Measurements from ENCODE around the gene EHD2. TPM values are rescaled to one million over a fixed set of nuclear protein-coding genes. Genes with fewer than 3 reads are reported as not detected.
A peak's percentile ranks its signal among the peaks of the same experiment; 100 is the strongest.

The EHD2 gene
- polyA plus RNA-seq, 3 donors = not detected

GRCh38 chr19:47765523-47766358, 52.5 kb downstream of the EHD2 start:
- Histone ChIP-seq H3K9me3 (replicated peaks in 1 of 2; ENCODE audit: control insufficient read depth in 1 of 2, insufficient read depth in 1 of 2, low read length in 2 of 2) (no peaks in the 10 kb centered on the region), H3K27ac (ENCODE audit: low read depth in 1 of 2, low read length in 2 of 2) (no peak overlapping the region), H3K36me3 (replicated peaks in 1 of 2; ENCODE audit: control insufficient read depth in 1 of 2, insufficient read depth in 2 of 2, low read length in 2 of 2) (no peaks in the 10 kb centered on the region), H2AFZ (ENCODE audit: insufficient read depth, low read depth, low read length, poor library complexity, severe bottlenecking) (no peak overlapping the region), H3K4me2 (replicated peaks; ENCODE audit: extremely low read depth, low read length, poor library complexity, severe bottlenecking) (no peak overlapping the region), H3K27me3 (ENCODE audit: control insufficient read depth in 2 of 2, insufficient read depth in 2 of 2, low read length in 2 of 2) (no peaks in the 10 kb centered on the region), H3K4me3 (replicated peaks in 1 of 3; ENCODE audit: low read depth in 2 of 3, low read length in 3 of 3) (no peak overlapping the region), H3K9ac (ENCODE audit: insufficient read depth, low read length, poor library complexity, severe bottlenecking) (no peak overlapping the region), H3K79me2 (ENCODE audit: insufficient read depth, low read length) (no peaks in the 10 kb centered on the region), H3K4me1 (ENCODE audit: control insufficient read depth in 1 of 2, insufficient read depth in 2 of 2, low read length in 2 of 2) (no peaks in the 10 kb centered on the region), H4K20me1 (ENCODE audit: insufficient read depth, low read length) (no peaks in the 10 kb centered on the region)
- Mint-ChIP-seq H3K4me3 (no peak overlapping the region), H3K36me3 (no peaks in the 10 kb centered on the region), H3K27me3 (ENCODE audit: low read depth in 3 of 3) (peaks cover 0 to 2% (median 0%) of the 10 kb centered on the region in 3 donors), H3K9me3 (no peaks in the 10 kb centered on the region), H3K27ac (peak overlapping the region in 1 of 7 donors; percentile 76), H3K4me1 (no peaks in the 10 kb centered on the region)
- DNase-seq = no peak
- peak; percentile 64 for TF ChIP-seq CTCF (IDR thresholded peaks at IDR 0.05)
- WGBS (ENCODE audit: insufficient coverage) = 57% methylated on average over 15 of the region's 19 CpGs
- intact Hi-C loops (cut with micrococcal nuclease) = no loop called here

- no peak for TF ChIP-seq CTCF (IDR thresholded peaks at IDR 0.05)
- intact Hi-C loops (cut with micrococcal nuclease) = no loop called here
- H3K36me3 ChIP-seq (replicated peaks in 1 of 2; ENCODE audit: control insufficient read depth in 1 of 2, insufficient read depth in 2 of 2, low read length in 2 of 2) = no peaks in the 10 kb centered on the region
- DNase-seq = no peak
- H3K27ac ChIP-seq (ENCODE audit: low read depth in 1 of 2, low read length in 2 of 2) = no peak overlapping the region
- H3K4me3 Mint-ChIP-seq = no peak overlapping the region
- no peaks in the 10 kb centered on the region for H3K4me1 ChIP-seq (ENCODE audit: control insufficient read depth in 1 of 2, insufficient read depth in 2 of 2, low read length in 2 of 2)
- no peak overlapping the region for H3K4me3 ChIP-seq (replicated peaks in 1 of 3; ENCODE audit: low read depth in 2 of 3, low read length in 3 of 3)
- no peak overlapping the region for H2AFZ ChIP-seq (ENCODE audit: insufficient read depth, low read depth, low read length, poor library complexity, severe bottlenecking)
- H3K27me3 Mint-ChIP-seq (ENCODE audit: low read depth in 3 of 3) = peaks cover 0 to 2% (median 0%) of the 10 kb centered on the region in 3 donors
- no peaks in the 10 kb centered on the region for H3K27me3 ChIP-seq (ENCODE audit: control insufficient read depth in 2 of 2, insufficient read depth in 2 of 2, low read length in 2 of 2)
- no peaks in the 10 kb centered on the region for H3K9me3 ChIP-seq (replicated peaks in 1 of 2; ENCODE audit: control insufficient read depth in 1 of 2, insufficient read depth in 1 of 2, low read length in 2 of 2)
- H3K4me1 Mint-ChIP-seq = no peaks in the 10 kb centered on the region
- H4K20me1 ChIP-seq (ENCODE audit: insufficient read depth, low read length) = no peaks in the 10 kb centered on the region
- WGBS (ENCODE audit: insufficient coverage) = 90% methylated on average over 5 of the region's 7 CpGs
- H3K27ac Mint-ChIP-seq = peak overlapping the region in 1 of 7 donors; percentile 76
- no peaks in the 10 kb centered on the region for H3K9me3 Mint-ChIP-seq
- no peaks in the 10 kb centered on the region for H3K36me3 Mint-ChIP-seq
- H3K4me2 ChIP-seq (replicated peaks; ENCODE audit: extremely low read depth, low read length, poor library complexity, severe bottlenecking) = no peak overlapping the region
- no peaks in the 10 kb centered on the region for H3K79me2 ChIP-seq (ENCODE audit: insufficient read depth, low read length)
- H3K9ac ChIP-seq (ENCODE audit: insufficient read depth, low read length, poor library complexity, severe bottlenecking) = no peak overlapping the region
These were observed 53.1 kb downstream of the EHD2 start for GRCh38 chr19:47766359-47766620.
